Activated CD4-positive, alpha-beta T cell treated with anti-CD3 and anti-CD28 coated beads, Interleukin-2, amount 10 ng/mL, durations not matched to agents 24 days and 14 days (primary cell): ENCODE results near the gene RAVER1. TPM values are rescaled to one million over a fixed set of nuclear protein-coding genes. Genes with fewer than 3 reads are reported as not detected.

Experiments used
- DNase-seq: peaks from one replicate; pipeline ENCODE4 v3.0.0; 2022
- H3K27ac Mint-ChIP-seq: one replicate; pipeline ENCODE4 v1.8.0; 2022; ENCODE audit warnings: mild to moderate bottlenecking, mixed read lengths
- H3K27me3 Mint-ChIP-seq: one replicate; pipeline ENCODE4 v1.8.0; 2022; ENCODE audit warnings: mixed read lengths
- H3K36me3 Mint-ChIP-seq: one replicate; pipeline ENCODE4 v1.8.0; 2022; ENCODE audit warnings: low read depth, mild to moderate bottlenecking, mixed read lengths
- H3K4me1 Mint-ChIP-seq: one replicate; pipeline ENCODE4 v1.8.0; 2021; ENCODE audit warnings: mixed read lengths
- H3K4me3 Mint-ChIP-seq: one replicate; pipeline ENCODE4 v1.8.0; 2022; ENCODE audit warnings: mild to moderate bottlenecking, moderate library complexity, mixed read lengths
- H3K9me3 Mint-ChIP-seq: one replicate; pipeline ENCODE4 v1.8.0; 2021; ENCODE audit warnings: mixed read lengths
- intact Hi-C: fragments of 100-400 bp; cut with micrococcal nuclease; formaldehyde crosslinking; loops from one replicate; pipeline ENCODE4 v1.15.1; 2023
- total RNA-seq: library from RNA; stranded (reverse); gene quantifications from 2 replicates; pipeline ENCODE4 v1.2.3, GENCODE V29; 2022

RAVER1 gene
- total RNA-seq, 1 donor from 2014 or later = 96.1 TPM

- no peak overlapping the region for H3K4me3 Mint-ChIP-seq
- H3K9me3 Mint-ChIP-seq = no peaks in the 10 kb centered on the region
- no peak for DNase-seq
- H3K4me1 Mint-ChIP-seq = peaks cover 14% of the 10 kb centered on the region
- peaks cover 26% of the 10 kb centered on the region for H3K36me3 Mint-ChIP-seq
- H3K27ac Mint-ChIP-seq = no peak overlapping the region
- H3K27me3 Mint-ChIP-seq = no peaks in the 10 kb centered on the region
- intact Hi-C loops = loop anchor here (5.0 kb wide), 1 partner anchor 46 kb away; the partner anchor contains the start of gene ICAM1
Measured at GRCh38 chr19:10317857-10318462, 15.4 kb downstream of the RAVER1 start.

GRCh38 chr19:10317045-10317856 lies 16.1 kb downstream of the RAVER1 start:
- no peaks in the 10 kb centered on the region for H3K27me3 Mint-ChIP-seq
- DNase-seq = no peak
- H3K9me3 Mint-ChIP-seq = no peaks in the 10 kb centered on the region
- no peak overlapping the region for H3K27ac Mint-ChIP-seq
- peaks cover 14% of the 10 kb centered on the region for H3K4me1 Mint-ChIP-seq
- intact Hi-C loops = loop anchor here (5.0 kb wide), 1 partner anchor 45 kb away; the partner anchor contains the start of gene ICAM1
- peaks cover 26% of the 10 kb centered on the region for H3K36me3 Mint-ChIP-seq
- H3K4me3 Mint-ChIP-seq = no peak overlapping the region

GRCh38 chr19:10316229-10317044 lies 16.9 kb downstream of the RAVER1 start:
- peaks cover 21% of the 10 kb centered on the region for H3K36me3 Mint-ChIP-seq
- H3K4me3 Mint-ChIP-seq = peak overlapping the region; percentile 86
- H3K27ac Mint-ChIP-seq = peak overlapping the region; percentile 83
- H3K27me3 Mint-ChIP-seq = no peaks in the 10 kb centered on the region
- intact Hi-C loops = loop anchor here (5.0 kb wide), 1 partner anchor 44 kb away; the partner anchor contains the start of gene ICAM1
- H3K9me3 Mint-ChIP-seq = no peaks in the 10 kb centered on the region
- H3K4me1 Mint-ChIP-seq = peaks cover 14% of the 10 kb centered on the region
- DNase-seq = no peak

GRCh38 chr19:10315335-10316214 lies 17.8 kb downstream of the RAVER1 start, which contains the start of gene FDX2:
Gene FDX2, minus strand, starts transcription at chr19:10316015. Its CDS starts 19 bp downstream, at chr19:10315996.
- Mint-ChIP-seq H3K4me1 (peaks cover 14% of the 10 kb centered on the region), H3K4me3 (peak within 1 kb of the TSS; percentile 86), H3K27ac (peak within 1 kb of the TSS; percentile 83), H3K27me3 (no peaks in the 10 kb centered on the region), H3K36me3 (peaks cover 21% of the 10 kb centered on the region), H3K9me3 (no peaks in the 10 kb centered on the region)
- peak; percentile 97 for DNase-seq
- intact Hi-C loops = loop anchor here (5.0 kb wide), 1 partner anchor 43 kb away; the partner anchor contains the start of gene ICAM1

- H3K4me3 Mint-ChIP-seq = no peak within 1 kb of the TSS
- H3K36me3 Mint-ChIP-seq = peaks cover 1% of the 10 kb centered on the region
- no peak within 1 kb of the TSS for H3K27ac Mint-ChIP-seq
- H3K27me3 Mint-ChIP-seq = no peaks in the 10 kb centered on the region
- no peaks in the 10 kb centered on the region for H3K9me3 Mint-ChIP-seq
- intact Hi-C loops = no loop called here
- peaks cover 8% of the 10 kb centered on the region for H3K4me1 Mint-ChIP-seq
- no peak for DNase-seq
Measured at GRCh38 chr19:10309423-10309822, 23.9 kb downstream of the RAVER1 start, which contains the start of gene ZGLP1. Gene ZGLP1, minus strand, starts transcription at chr19:10309815.

- DNase-seq = no peak
- peaks cover 3% of the 10 kb centered on the region for H3K27me3 Mint-ChIP-seq
- H3K27ac Mint-ChIP-seq = no peak overlapping the region
- peaks cover 14% of the 10 kb centered on the region for H3K4me1 Mint-ChIP-seq
- H3K36me3 Mint-ChIP-seq = peaks cover 3% of the 10 kb centered on the region
- intact Hi-C loops = no loop called here
- H3K9me3 Mint-ChIP-seq = no peaks in the 10 kb centered on the region
- H3K4me3 Mint-ChIP-seq = no peak overlapping the region
Measured at GRCh38 chr19:10306327-10306726, 27.0 kb downstream of the RAVER1 start.

GRCh38 chr19:10305139-10305806 lies 28.1 kb downstream of the RAVER1 start:
- H3K9me3 Mint-ChIP-seq = no peaks in the 10 kb centered on the region
- intact Hi-C loops = no loop called here
- H3K4me3 Mint-ChIP-seq = no peak overlapping the region
- DNase-seq = no peak
- H3K4me1 Mint-ChIP-seq = peaks cover 14% of the 10 kb centered on the region
- H3K27ac Mint-ChIP-seq = no peak overlapping the region
- H3K36me3 Mint-ChIP-seq = peaks cover 3% of the 10 kb centered on the region
- peaks cover 5% of the 10 kb centered on the region for H3K27me3 Mint-ChIP-seq

- no peak for DNase-seq
- Mint-ChIP-seq H3K4me1 (peaks cover 18% of the 10 kb centered on the region), H3K27ac (no peak overlapping the region), H3K9me3 (no peaks in the 10 kb centered on the region), H3K36me3 (peaks cover 5% of the 10 kb centered on the region), H3K4me3 (no peak overlapping the region), H3K27me3 (peaks cover 19% of the 10 kb centered on the region)
- intact Hi-C loops = no loop called here
Measured at GRCh38 chr19:10299545-10300458, 33.5 kb downstream of the RAVER1 start.

GRCh38 chr19:10295847-10296591 lies 37.3 kb downstream of the RAVER1 start:
- peak overlapping the region; percentile 89 for H3K4me3 Mint-ChIP-seq
- no peaks in the 10 kb centered on the region for H3K9me3 Mint-ChIP-seq
- intact Hi-C loops = loop anchor here (1.0 kb wide), 1 partner anchor 10 kb away; the partner anchor contains the start of gene ICAM4
- peaks cover 31% of the 10 kb centered on the region for H3K4me1 Mint-ChIP-seq
- H3K36me3 Mint-ChIP-seq = peaks cover 4% of the 10 kb centered on the region
- peak overlapping the region; percentile 81 for H3K27ac Mint-ChIP-seq
- H3K27me3 Mint-ChIP-seq = peaks cover 39% of the 10 kb centered on the region
- DNase-seq = no peak

GRCh38 chr19:10295305-10295846 lies 38.0 kb downstream of the RAVER1 start:
- H3K27ac Mint-ChIP-seq = peak overlapping the region; percentile 81

GRCh38 chr19:10294368-10294697 lies 39.0 kb downstream of the RAVER1 start:
- Mint-ChIP-seq H3K36me3 (peaks cover 4% of the 10 kb centered on the region), H3K27me3 (peaks cover 44% of the 10 kb centered on the region), H3K4me3 (peak overlapping the region; percentile 89), H3K4me1 (peaks cover 42% of the 10 kb centered on the region), H3K9me3 (no peaks in the 10 kb centered on the region), H3K27ac (peak overlapping the region; percentile 34)
- peak; percentile 66 for DNase-seq
- intact Hi-C loops = loop anchor here (5.0 kb wide), 2 partner anchors 218 to 273 kb away; partner anchors contain the start of genes CDKN2D and KRI1

More at GRCh38 chr19:10295305-10295846, 38.0 kb downstream of the RAVER1 start:
- H3K4me1 Mint-ChIP-seq = peaks cover 37% of the 10 kb centered on the region
- peak overlapping the region; percentile 89 for H3K4me3 Mint-ChIP-seq
- H3K36me3 Mint-ChIP-seq = peaks cover 4% of the 10 kb centered on the region
- no peaks in the 10 kb centered on the region for H3K9me3 Mint-ChIP-seq
- H3K27me3 Mint-ChIP-seq = peaks cover 46% of the 10 kb centered on the region
- intact Hi-C loops = loop anchor here (1.0 kb wide), 1 partner anchor 9 kb away; the partner anchor contains the start of gene ICAM4
- DNase-seq = peak; percentile 93
